GM18520 (cell line): Measurements from ENCODE around the gene MXI1.
"Not testable (repeated sequence)": the region's sequence is repeated elsewhere in the genome, so short reads cannot be mapped to it uniquely, and the experiment has no call there.

Experiments used
- ATAC-seq: cut with Tn5 transposase; IDR thresholded peaks from one replicate; pipeline ENCODE4 v1.9.1; 2021; ENCODE audit not compliant: unreplicated experiment

The MXI1 gene

GRCh38 chr10:110237894-110238480 is 30.6 kb downstream of the MXI1 start:
- no peak for ATAC-seq

- ATAC-seq: no peak
These were observed 32.5 kb downstream of the MXI1 start for GRCh38 chr10:110239892-110240291.

- ATAC-seq: peak; percentile 51
These were observed 34.0 kb downstream of the MXI1 start for GRCh38 chr10:110241407-110241806.

- peak; percentile 19 for ATAC-seq
These were observed 34.4 kb downstream of the MXI1 start for GRCh38 chr10:110241841-110242240.

GRCh38 chr10:110242511-110242910 is 35.1 kb downstream of the MXI1 start:
- no peak for ATAC-seq

- ATAC-seq: no peak
These were observed 37.1 kb downstream of the MXI1 start for GRCh38 chr10:110244550-110244949.

GRCh38 chr10:110247833-110248232 is 40.4 kb downstream of the MXI1 start:
- ATAC-seq: not testable (repeated sequence)

GRCh38 chr10:110249489-110249888 is 42.1 kb downstream of the MXI1 start:
- ATAC-seq: peak; percentile 63

GRCh38 chr10:110251392-110251791 is 44.0 kb downstream of the MXI1 start:
- ATAC-seq: peak; percentile 85

GRCh38 chr10:110252151-110252550 is 44.7 kb downstream of the MXI1 start:
- ATAC-seq: no peak

GRCh38 chr10:110254467-110254866 is 47.1 kb downstream of the MXI1 start:
- no peak for ATAC-seq

- ATAC-seq: no peak
These were observed 51.1 kb downstream of the MXI1 start for GRCh38 chr10:110258542-110258941.

- ATAC-seq: no peak
These were observed 51.9 kb downstream of the MXI1 start for GRCh38 chr10:110259317-110259716.

GRCh38 chr10:110260746-110261477 is 53.5 kb downstream of the MXI1 start:
- ATAC-seq: no peak

- no peak for ATAC-seq
These were observed 55.8 kb downstream of the MXI1 start for GRCh38 chr10:110263164-110263563.

GRCh38 chr10:110265573-110266193 is 58.3 kb downstream of the MXI1 start:
- ATAC-seq: no peak

GRCh38 chr10:110267276-110267675 is 59.9 kb downstream of the MXI1 start:
- ATAC-seq: no peak

GRCh38 chr10:110268442-110268841 is 61.0 kb downstream of the MXI1 start:
- ATAC-seq: no peak

- ATAC-seq: no peak
These were observed 61.6 kb downstream of the MXI1 start for GRCh38 chr10:110268971-110269370.

- peak; percentile 40 for ATAC-seq
These were observed 62.2 kb downstream of the MXI1 start for GRCh38 chr10:110269374-110270318.

GRCh38 chr10:110272995-110273394 is 65.6 kb downstream of the MXI1 start:
- ATAC-seq: not testable (repeated sequence)
